LNCaP clone FGC (cell line): ENCODE data around the gene SLC12A6.

Experiments
- DNase-seq: peaks from one replicate; pipeline ENCODE4 v3.0.0-alpha.2; 2011; ENCODE audit warnings: low read depth
- H3K4me3 ChIP-seq: 2 replicates; pipeline ENCODE4 v1.5.1; 2011; ENCODE audit warnings: mild to moderate bottlenecking, low read depth, low read length, control low read depth
- TF ChIP-seq, protein P1 (sequence below): IDR thresholded peaks from 2 replicates; pipeline ENCODE4 v1.5.1; 2012; ENCODE audit warnings: mild to moderate bottlenecking; ENCODE audit not compliant: control insufficient read depth, insufficient read depth; ENCODE audit errors: extremely low read depth

Gene SLC12A6

DNA sequence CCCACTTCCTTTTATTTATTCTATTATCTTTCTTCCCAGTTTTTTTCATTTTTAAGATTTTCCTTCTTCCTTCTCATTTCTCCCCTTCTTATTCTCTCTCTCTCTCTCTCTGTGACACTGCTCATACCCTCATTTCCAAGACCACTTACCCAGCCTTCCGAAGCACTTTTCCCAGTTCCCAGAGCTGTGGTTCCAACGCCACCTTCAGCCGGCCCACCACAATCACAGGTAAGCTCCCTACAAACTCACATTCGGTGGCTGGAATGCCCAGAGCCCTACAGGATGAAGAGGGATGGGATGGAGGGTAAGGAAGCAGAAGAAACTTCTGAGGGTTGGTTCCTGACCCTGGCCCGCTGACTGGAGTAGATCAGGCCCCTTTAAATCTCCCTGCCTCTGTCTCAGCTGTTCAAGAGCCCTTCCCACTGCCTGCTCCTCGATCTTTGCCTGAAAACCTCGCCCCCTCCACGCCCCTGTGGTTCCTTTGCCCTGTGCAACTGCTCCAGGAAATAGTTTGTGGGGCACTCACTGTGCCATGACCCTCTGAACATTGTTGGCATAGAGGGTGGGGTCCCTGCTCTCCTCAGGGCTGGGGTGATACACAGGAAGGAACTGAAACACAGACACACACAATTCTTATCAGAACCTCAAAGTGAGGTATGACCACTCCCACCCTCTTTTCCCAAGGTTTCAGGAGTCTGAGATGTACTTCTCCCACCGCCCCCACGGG lies 24.6 kb upstream of the SLC12A6 start:
- no peak for DNase-seq
- no peak overlapping the region for H3K4me3 ChIP-seq
- TF ChIP-seq, protein P1, sequence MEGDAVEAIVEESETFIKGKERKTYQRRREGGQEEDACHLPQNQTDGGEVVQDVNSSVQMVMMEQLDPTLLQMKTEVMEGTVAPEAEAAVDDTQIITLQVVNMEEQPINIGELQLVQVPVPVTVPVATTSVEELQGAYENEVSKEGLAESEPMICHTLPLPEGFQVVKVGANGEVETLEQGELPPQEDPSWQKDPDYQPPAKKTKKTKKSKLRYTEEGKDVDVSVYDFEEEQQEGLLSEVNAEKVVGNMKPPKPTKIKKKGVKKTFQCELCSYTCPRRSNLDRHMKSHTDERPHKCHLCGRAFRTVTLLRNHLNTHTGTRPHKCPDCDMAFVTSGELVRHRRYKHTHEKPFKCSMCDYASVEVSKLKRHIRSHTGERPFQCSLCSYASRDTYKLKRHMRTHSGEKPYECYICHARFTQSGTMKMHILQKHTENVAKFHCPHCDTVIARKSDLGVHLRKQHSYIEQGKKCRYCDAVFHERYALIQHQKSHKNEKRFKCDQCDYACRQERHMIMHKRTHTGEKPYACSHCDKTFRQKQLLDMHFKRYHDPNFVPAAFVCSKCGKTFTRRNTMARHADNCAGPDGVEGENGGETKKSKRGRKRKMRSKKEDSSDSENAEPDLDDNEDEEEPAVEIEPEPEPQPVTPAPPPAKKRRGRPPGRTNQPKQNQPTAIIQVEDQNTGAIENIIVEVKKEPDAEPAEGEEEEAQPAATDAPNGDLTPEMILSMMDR: 0 out of 2 replicates have a peak, but pooled peaks have one; percentile 2

DNA sequence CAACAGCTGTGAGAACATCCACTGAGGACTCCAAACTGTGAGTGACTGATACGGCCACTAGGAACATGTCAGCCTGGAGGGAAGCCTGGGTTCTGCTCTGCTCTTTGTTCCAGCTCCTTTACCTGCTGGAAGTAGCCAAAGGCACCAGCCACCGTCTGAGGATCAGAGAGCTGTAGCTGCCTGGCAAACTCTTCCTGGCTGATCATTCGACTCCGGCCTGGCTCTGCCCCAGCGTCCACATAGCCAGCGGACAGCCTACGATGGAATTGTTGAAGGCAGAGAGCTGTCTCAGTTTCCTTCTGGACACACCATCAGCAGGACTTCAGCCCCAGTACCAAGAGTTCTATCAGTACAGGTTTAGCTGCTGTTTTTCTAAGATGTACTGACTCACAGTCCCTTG lies 23.7 kb upstream of the SLC12A6 start:
- no peak overlapping the region for H3K4me3 ChIP-seq
- TF ChIP-seq, protein P1: no peak
- DNase-seq: no peak

DNA sequence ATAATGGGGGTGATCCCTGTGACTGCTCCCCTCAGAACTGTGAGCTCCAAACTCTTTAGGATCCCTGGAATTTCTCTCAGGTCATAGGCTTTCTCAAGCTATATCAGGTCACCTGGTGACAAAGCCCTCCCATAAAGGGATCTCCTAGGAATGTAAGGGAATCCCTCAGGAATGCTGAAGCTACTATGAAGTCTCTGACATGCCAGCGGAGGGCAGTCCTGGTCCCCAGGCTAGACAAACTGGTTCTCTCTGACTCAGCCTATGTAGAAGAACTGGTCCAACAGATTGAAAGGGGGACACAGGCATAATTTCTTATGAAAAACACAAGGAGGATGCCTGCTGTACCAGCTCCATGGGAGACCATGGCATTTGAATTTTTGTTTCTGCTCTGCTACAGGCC lies 22.7 kb upstream of the SLC12A6 start:
- TF ChIP-seq, protein P1: peak; percentile 37

DNA sequence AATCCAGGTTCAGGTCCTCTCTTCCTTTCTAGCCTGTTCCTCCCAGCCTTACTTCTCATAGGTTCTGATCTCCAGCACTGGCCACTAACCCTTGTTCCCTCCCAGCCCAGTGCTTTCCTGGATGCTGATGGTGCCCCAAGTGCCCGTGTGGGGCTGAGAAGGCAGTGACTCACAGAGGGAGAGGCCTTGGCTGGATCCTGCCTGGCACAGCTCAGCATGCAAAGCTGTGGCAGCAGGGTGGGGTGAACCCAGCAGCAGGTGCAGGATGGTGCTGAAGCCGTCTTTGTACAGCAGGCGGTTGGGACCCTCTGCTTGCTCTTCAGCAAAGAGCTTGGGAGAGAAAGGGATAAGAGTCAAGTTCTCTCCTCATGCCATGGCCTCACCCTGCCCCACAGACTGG lies 21.8 kb upstream of the SLC12A6 start:
- no peak overlapping the region for H3K4me3 ChIP-seq
- TF ChIP-seq, protein P1: no peak
- DNase-seq: no peak

More for the DNA sequence above, 22.7 kb upstream of the SLC12A6 start:
- no peak overlapping the region for H3K4me3 ChIP-seq
- DNase-seq: peak; percentile 43

DNA sequence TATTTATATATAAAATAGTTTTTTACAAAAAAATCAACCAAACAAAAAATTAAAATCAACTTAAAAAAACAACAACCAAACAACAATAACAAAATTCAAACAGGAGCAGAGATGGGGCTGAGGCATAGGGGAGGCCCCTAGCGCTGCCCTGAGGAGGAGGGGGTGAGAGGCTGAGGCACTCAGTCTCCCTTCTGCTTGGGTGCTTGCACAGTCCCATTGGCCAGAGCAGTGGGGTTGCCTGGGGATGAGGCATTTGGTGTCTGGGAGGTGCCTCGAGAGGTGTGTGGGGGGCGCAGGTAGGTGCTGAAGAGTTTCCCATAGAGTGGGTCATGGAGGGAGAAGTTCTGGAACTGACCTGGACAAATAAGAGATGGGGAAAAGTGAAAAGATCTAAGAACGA lies 21.4 kb upstream of the SLC12A6 start:
- TF ChIP-seq, protein P1: no peak
- H3K4me3 ChIP-seq: no peak overlapping the region
- no peak for DNase-seq

DNA sequence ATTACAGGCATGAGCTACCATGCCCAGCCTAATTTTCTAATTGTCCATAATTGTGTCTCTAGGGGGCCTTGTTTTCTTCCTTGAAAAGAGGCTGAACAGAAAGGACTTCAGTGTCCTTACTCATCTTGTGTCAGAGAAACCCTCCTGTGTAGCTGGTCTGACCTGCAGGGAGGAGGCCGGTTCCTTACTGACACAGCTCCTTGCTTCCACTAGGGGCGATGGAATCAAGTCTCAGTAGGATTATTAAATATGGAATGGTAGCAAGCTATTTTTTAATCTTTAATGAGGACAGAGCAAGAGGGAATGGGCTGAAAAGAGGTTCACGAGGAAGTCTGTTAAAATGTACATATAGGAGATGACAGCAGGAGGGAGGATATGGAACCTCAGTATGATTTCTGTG lies 20.8 kb upstream of the SLC12A6 start:
- no peak for DNase-seq
- H3K4me3 ChIP-seq: no peak overlapping the region
- TF ChIP-seq, protein P1: peak; percentile 41; the same call in 1 of the 2 replicates

DNA sequence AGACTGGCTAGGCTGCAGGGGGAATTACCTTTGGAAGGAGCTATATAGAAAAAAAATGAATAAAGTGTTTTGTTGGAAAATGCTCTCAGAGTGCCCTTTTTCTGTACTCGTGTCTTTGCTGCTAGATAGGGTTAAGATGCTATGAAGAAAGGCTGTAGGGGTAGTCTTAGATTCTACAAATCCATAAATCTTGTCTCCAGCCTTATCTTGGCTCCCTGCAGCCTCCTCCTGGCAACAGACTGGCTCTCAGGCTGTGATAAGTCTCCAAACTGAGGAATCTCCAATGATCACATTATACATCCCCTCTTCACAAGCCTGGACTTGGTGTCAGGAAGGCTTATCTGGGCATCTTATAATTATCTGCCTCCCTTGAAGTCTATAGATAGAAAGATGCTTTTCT lies 20.1 kb upstream of the SLC12A6 start:
- no peak overlapping the region for H3K4me3 ChIP-seq
- TF ChIP-seq, protein P1: no peak
- no peak for DNase-seq
